H9 (cell line): Measurements from ENCODE around the gene SPRR1A. TPM values are rescaled to one million over a fixed set of nuclear protein-coding genes. Genes with fewer than 3 reads are reported as not detected.

Experiments
- DNase-seq: peaks from one replicate; pipeline ENCODE4 v3.0.0-alpha.2; 2017
- H2AFZ ChIP-seq: one replicate; pipeline ENCODE4 v1.6.1; 2013; ENCODE audit warnings: mild to moderate bottlenecking, low read length, control low read depth, moderate library complexity
- H2AK5ac ChIP-seq: 2 replicates; pipeline ENCODE4 v1.6.1; 2013; ENCODE audit warnings: low read length, control low read depth, mixed read lengths; ENCODE audit not compliant: insufficient read length
- H2BK120ac ChIP-seq: one replicate; pipeline ENCODE4 v1.6.1; 2013; ENCODE audit warnings: low read depth, mild to moderate bottlenecking, low read length, control low read depth, inconsistent platforms; ENCODE audit not compliant: poor library complexity, severe bottlenecking
- H2BK12ac ChIP-seq: 2 replicates; pipeline ENCODE4 v1.6.1; 2013; ENCODE audit warnings: low read length, control low read depth, mixed read lengths, low read depth; ENCODE audit not compliant: insufficient read length
- H2BK15ac ChIP-seq: 2 replicates; pipeline ENCODE4 v1.6.1; 2013; ENCODE audit warnings: low read depth, low read length, control low read depth
- H2BK20ac ChIP-seq: one replicate; pipeline ENCODE4 v1.6.1; 2013; ENCODE audit warnings: low read depth, mild to moderate bottlenecking, low read length, control low read depth, inconsistent platforms; ENCODE audit not compliant: poor library complexity, severe bottlenecking
- H2BK5ac ChIP-seq: 2 replicates; pipeline ENCODE4 v1.6.1; 2013; ENCODE audit warnings: low read length, control low read depth, mixed read lengths; ENCODE audit not compliant: insufficient read length
- H3K14ac ChIP-seq: 2 replicates; pipeline ENCODE4 v1.6.1; 2013; ENCODE audit warnings: low read length, control low read depth; ENCODE audit not compliant: insufficient read depth
- H3K18ac ChIP-seq: 2 replicates; pipeline ENCODE4 v1.6.1; 2013; ENCODE audit warnings: low read depth, mild to moderate bottlenecking, mixed read lengths, low read length, control low read depth; ENCODE audit not compliant: insufficient read length
- H3K23ac ChIP-seq: 2 replicates; pipeline ENCODE4 v1.6.1; 2013; ENCODE audit warnings: low read length, control low read depth, mixed read lengths, low read depth; ENCODE audit not compliant: insufficient read length
- H3K23me2 ChIP-seq: 2 replicates; pipeline ENCODE4 v1.6.1; 2013; ENCODE audit warnings: low read depth, mild to moderate bottlenecking, mixed read lengths, low read length, control low read depth; ENCODE audit not compliant: insufficient read length, poor library complexity, severe bottlenecking
- H3K27ac ChIP-seq: 2 replicates; pipeline ENCODE4 v1.5.1; 2013; ENCODE audit warnings: low read length, control low read depth, mixed read lengths, low read depth; ENCODE audit not compliant: insufficient read length
- H3K27me3 ChIP-seq: 2 replicates; pipeline ENCODE4 v1.6.1; 2013; ENCODE audit warnings: low read length, control low read depth, inconsistent platforms; ENCODE audit not compliant: insufficient read depth
- H3K4ac ChIP-seq: 2 replicates; pipeline ENCODE4 v1.6.1; 2013; ENCODE audit warnings: low read depth, mild to moderate bottlenecking, control low read depth, inconsistent platforms, low read length, moderate library complexity
- H3K4me1 ChIP-seq: 2 replicates; pipeline ENCODE4 v1.6.1; 2013; ENCODE audit warnings: low read length, control low read depth, inconsistent platforms; ENCODE audit not compliant: insufficient read depth
- H3K4me2 ChIP-seq: 2 replicates; pipeline ENCODE4 v1.6.1; 2013; ENCODE audit warnings: low read length, control low read depth, mixed read lengths; ENCODE audit not compliant: insufficient read length, insufficient read depth
- H3K56ac ChIP-seq: 2 replicates; pipeline ENCODE4 v1.6.1; 2013; ENCODE audit warnings: low read depth, mild to moderate bottlenecking, mixed read lengths, low read length, control low read depth; ENCODE audit not compliant: insufficient read length
- H3K79me1 ChIP-seq: 2 replicates; pipeline ENCODE4 v1.6.1; 2013; ENCODE audit warnings: low read depth, mild to moderate bottlenecking, moderate library complexity, low read length, control low read depth, inconsistent platforms; ENCODE audit not compliant: insufficient read depth, poor library complexity, severe bottlenecking
- H3K79me2 ChIP-seq: 2 replicates; pipeline ENCODE4 v1.6.1; 2013; ENCODE audit warnings: low read length, control low read depth, inconsistent platforms; ENCODE audit not compliant: insufficient read depth
- H3K9ac ChIP-seq: 2 replicates; pipeline ENCODE4 v1.6.1; 2013; ENCODE audit warnings: low read length, control low read depth, mixed read lengths; ENCODE audit not compliant: insufficient read length; ENCODE audit errors: extremely low read depth
- H3K9me3 ChIP-seq: one replicate; pipeline ENCODE4 v1.6.1; 2013; ENCODE audit warnings: low read depth, low read length, inconsistent platforms; ENCODE audit not compliant: control insufficient read depth
- H3T11ph ChIP-seq: one replicate; pipeline ENCODE4 v1.6.1; 2013; ENCODE audit warnings: mild to moderate bottlenecking, low read length, control low read depth, inconsistent platforms
- H4K20me1 ChIP-seq: one replicate; pipeline ENCODE4 v1.6.1; 2013; ENCODE audit not compliant: control insufficient read depth, insufficient read length, insufficient read depth
- H4K5ac ChIP-seq: 2 replicates; pipeline ENCODE4 v1.6.1; 2013; ENCODE audit warnings: low read depth, mild to moderate bottlenecking, mixed read lengths, low read length, control low read depth; ENCODE audit not compliant: insufficient read length
- H4K8ac ChIP-seq: replicated peaks from 2 replicates; pipeline ENCODE4 v1.6.1; 2013; ENCODE audit warnings: low read length, control low read depth, mixed read lengths, low read depth; ENCODE audit not compliant: insufficient read length
- H4K91ac ChIP-seq: 2 replicates; pipeline ENCODE4 v1.6.1; 2013; ENCODE audit warnings: low read depth, mild to moderate bottlenecking, moderate library complexity, mixed read lengths, low read length, control low read depth; ENCODE audit not compliant: insufficient read length
- H3K27ac Mint-ChIP-seq, 3 experiments: 2 replicates in 2 of 3; 3 replicates in 1 of 3; pipeline ENCODE4 v1.8.0; 2020 to 2021; ENCODE audit warnings: mixed read lengths in 3 of 3, mild to moderate bottlenecking in 1 of 3, moderate library complexity in 1 of 3
- H3K27me3 Mint-ChIP-seq: 2 replicates; pipeline ENCODE4 v1.8.0; 2021; ENCODE audit warnings: low read depth, mild to moderate bottlenecking, moderate library complexity, mixed read lengths
- H3K36me3 Mint-ChIP-seq, 3 experiments: 2 replicates in 2 of 3; 3 replicates in 1 of 3; pipeline ENCODE4 v1.8.0; 2020 to 2021; ENCODE audit warnings: low read depth in 3 of 3, mixed read lengths in 3 of 3; ENCODE audit not compliant: insufficient read depth in 1 of 3
- H3K4me1 Mint-ChIP-seq, 2 experiments: 2 replicates each; pipeline ENCODE4 v1.8.0; 2020; ENCODE audit warnings: mixed read lengths in 2 of 2
- H3K4me3 Mint-ChIP-seq, 2 experiments: 2 replicates in 1 of 2; 3 replicates in 1 of 2; pipeline ENCODE4 v1.8.0; 2020 to 2021; ENCODE audit warnings: mild to moderate bottlenecking in 2 of 2, mixed read lengths in 2 of 2, moderate library complexity in 1 of 2
- H3K9me3 Mint-ChIP-seq, 2 experiments: 2 replicates in 1 of 2; 3 replicates in 1 of 2; pipeline ENCODE4 v1.8.0; 2020; ENCODE audit warnings: mild to moderate bottlenecking in 2 of 2, mixed read lengths in 2 of 2, moderate library complexity in 1 of 2
- CTCF ChIP-seq: fragments of 200-600 bp; sonication (generic); conservative IDR thresholded peaks from 3 replicates; pipeline ENCODE4 v1.8.0; 2021; ENCODE audit warnings: antibody characterized with exemption, mild to moderate bottlenecking
- WGBS: extraction: QIAGEN DNeasy Blood & Tissue Kit; methylation state at CpG from one replicate; pipeline ENCODE4 v1.1.7; 2013; ENCODE audit warnings: missing lambda C conversion rate, low lambda C conversion rate, mixed read lengths; ENCODE audit not compliant: insufficient read length; ENCODE audit errors: extremely low coverage; 5-methylcytosine and 5-hydroxymethylcytosine counted together
- total RNA-seq: library from RNA; stranded (reverse); gene quantifications from 2 replicates; pipeline ENCODE4 v1.2.1, GENCODE V29; 2021

The SPRR1A gene
- total RNA-seq, 1 experiment from 2014 or later: not detected

- no peak overlapping the region for H2BK120ac ChIP-seq
- no peak overlapping the region for H2BK20ac ChIP-seq
- H3K4me1 Mint-ChIP-seq: no peaks in the 10 kb centered on the region
- no peaks in the 10 kb centered on the region for H3K79me2 ChIP-seq
- H3K79me1 ChIP-seq: no peaks in the 10 kb centered on the region
- no peak overlapping the region for H3K4ac ChIP-seq
- H3T11ph ChIP-seq: no peak overlapping the region
- H2BK5ac ChIP-seq: no peak overlapping the region
- H3K14ac ChIP-seq: no peak overlapping the region
- TF ChIP-seq CTCF: no peak
- H3K18ac ChIP-seq: no peak overlapping the region
- no peaks in the 10 kb centered on the region for H3K4me1 ChIP-seq
- no peak overlapping the region for H2AFZ ChIP-seq
- no peak overlapping the region for H3K56ac ChIP-seq
- peaks cover 3 to 17% of the 10 kb centered on the region in 2 experiments; a peak in 3 of 5 replicates for H3K9me3 Mint-ChIP-seq
- H3K23me2 ChIP-seq: no peaks in the 10 kb centered on the region
- H3K27ac ChIP-seq: no peak overlapping the region
- no peaks in the 10 kb centered on the region; a peak in 1 of 7 replicates for H3K36me3 Mint-ChIP-seq
- H3K9ac ChIP-seq: no peak overlapping the region
- H3K27ac Mint-ChIP-seq: no peak overlapping the region
- H2AK5ac ChIP-seq: no peak overlapping the region
- H4K5ac ChIP-seq: no peak overlapping the region
- no peak overlapping the region for H3K4me3 Mint-ChIP-seq
- H3K23ac ChIP-seq: no peak overlapping the region
- H4K20me1 ChIP-seq: no peaks in the 10 kb centered on the region
- no peaks in the 10 kb centered on the region for H3K9me3 ChIP-seq
- WGBS: no CpG with 5 or more reads among the region's 1 CpG
- no peak overlapping the region for H3K4me2 ChIP-seq
- no peak overlapping the region for H2BK12ac ChIP-seq
- no peak overlapping the region for H4K91ac ChIP-seq
- H2BK15ac ChIP-seq: no peak overlapping the region
- no peak overlapping the region for H4K8ac ChIP-seq
- H3K27me3 Mint-ChIP-seq: peaks cover 29% of the 10 kb centered on the region
- no peak for DNase-seq
- no peaks in the 10 kb centered on the region for H3K27me3 ChIP-seq
These were observed 7.2 kb upstream of the SPRR1A start for GRCh38 chr1:152976688-152977087.
